Measurements from ENCODE around the gene HDGFL2.

Gene HDGFL2

DNA sequence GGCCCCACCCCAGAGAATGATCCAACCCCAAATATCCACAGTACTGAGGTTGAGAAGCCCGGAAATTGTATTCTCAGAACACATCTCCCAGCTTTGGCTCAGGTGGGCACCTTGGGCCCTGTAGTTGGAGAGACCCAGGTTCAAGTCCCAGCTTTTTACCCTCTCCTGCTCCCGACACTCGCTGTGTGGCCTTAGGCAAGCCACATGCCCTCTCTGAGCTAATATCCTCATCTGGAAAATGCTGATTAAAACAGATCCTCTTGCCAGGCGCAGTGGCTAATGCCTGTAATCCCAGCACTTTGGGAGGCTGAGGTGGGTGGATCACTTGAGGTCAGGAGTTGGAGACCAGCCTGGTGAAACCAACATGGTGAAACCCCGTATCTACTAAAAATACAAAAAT lies 43.6 kb downstream of the HDGFL2 start:
- Histone ChIP-seq H3K27me3 (replicated peaks; ENCODE audit: control insufficient read depth, insufficient read depth, low read length) (no peaks in the 10 kb centered on the region), H3K4me3 (replicated peaks; ENCODE audit: low read depth, low read length) (no peak overlapping the region), H3K36me3 (ENCODE audit: control insufficient read depth, insufficient read depth, low read length) (no peaks in the 10 kb centered on the region)
- no peak for DNase-seq (ENCODE audit: extremely low read depth, insufficient read length)
- TF ChIP-seq, protein P1, sequence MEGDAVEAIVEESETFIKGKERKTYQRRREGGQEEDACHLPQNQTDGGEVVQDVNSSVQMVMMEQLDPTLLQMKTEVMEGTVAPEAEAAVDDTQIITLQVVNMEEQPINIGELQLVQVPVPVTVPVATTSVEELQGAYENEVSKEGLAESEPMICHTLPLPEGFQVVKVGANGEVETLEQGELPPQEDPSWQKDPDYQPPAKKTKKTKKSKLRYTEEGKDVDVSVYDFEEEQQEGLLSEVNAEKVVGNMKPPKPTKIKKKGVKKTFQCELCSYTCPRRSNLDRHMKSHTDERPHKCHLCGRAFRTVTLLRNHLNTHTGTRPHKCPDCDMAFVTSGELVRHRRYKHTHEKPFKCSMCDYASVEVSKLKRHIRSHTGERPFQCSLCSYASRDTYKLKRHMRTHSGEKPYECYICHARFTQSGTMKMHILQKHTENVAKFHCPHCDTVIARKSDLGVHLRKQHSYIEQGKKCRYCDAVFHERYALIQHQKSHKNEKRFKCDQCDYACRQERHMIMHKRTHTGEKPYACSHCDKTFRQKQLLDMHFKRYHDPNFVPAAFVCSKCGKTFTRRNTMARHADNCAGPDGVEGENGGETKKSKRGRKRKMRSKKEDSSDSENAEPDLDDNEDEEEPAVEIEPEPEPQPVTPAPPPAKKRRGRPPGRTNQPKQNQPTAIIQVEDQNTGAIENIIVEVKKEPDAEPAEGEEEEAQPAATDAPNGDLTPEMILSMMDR (IDR thresholded peaks at IDR 0.05; ENCODE audit: insufficient read depth, low read length, poor library complexity, severe bottlenecking) = no peak

DNA sequence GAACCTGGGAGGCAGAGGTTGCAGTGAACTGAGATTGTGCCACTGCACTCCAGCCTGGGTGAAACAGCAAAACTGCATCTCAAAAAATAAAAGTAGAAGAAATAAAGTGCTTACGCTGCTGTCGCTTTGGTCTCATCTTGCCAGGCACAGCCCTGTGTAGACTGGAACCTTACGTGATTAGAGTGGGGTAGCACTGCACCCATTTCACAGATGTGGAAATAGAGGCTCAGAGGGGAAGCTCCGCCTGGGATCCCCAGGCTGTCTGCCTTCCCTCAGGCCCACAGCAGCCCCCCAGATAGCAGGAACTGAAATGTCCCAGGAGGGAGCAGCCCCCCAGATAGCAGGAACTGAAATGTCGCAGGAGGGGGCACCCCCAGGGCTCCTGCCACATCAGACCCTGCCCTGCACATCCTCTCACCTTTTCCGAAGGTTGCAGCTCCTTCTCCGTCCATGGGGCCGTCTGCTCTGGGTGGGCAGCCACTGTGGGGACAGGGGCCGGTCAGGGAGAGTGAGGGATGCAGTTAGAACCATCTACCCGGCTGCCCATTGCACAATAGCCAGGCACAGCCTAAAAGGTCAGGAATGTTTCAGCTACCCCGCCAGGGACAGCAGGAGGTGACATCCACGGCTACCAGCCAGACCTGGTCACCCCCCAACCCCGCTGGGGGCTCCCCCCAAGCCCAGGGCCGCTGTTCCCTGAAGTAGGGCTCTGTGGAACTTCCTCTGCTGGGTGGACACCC lies 44.3 kb downstream of the HDGFL2 start:
- no peak for DNase-seq (ENCODE audit: extremely low read depth, insufficient read length)
- H3K27me3 ChIP-seq (replicated peaks; ENCODE audit: control insufficient read depth, insufficient read depth, low read length) = no peaks in the 10 kb centered on the region
- TF ChIP-seq, protein P1 (IDR thresholded peaks at IDR 0.05; ENCODE audit: insufficient read depth, low read length, poor library complexity, severe bottlenecking) = no peak
- H3K4me3 ChIP-seq (replicated peaks; ENCODE audit: low read depth, low read length) = no peak overlapping the region
- H3K36me3 ChIP-seq (ENCODE audit: control insufficient read depth, insufficient read depth, low read length) = no peaks in the 10 kb centered on the region

- TF ChIP-seq, protein P1 (IDR thresholded peaks at IDR 0.05; ENCODE audit: insufficient read depth, low read length, poor library complexity, severe bottlenecking) = no peak
- Histone ChIP-seq H3K4me3 (replicated peaks; ENCODE audit: low read depth, low read length) (no peak overlapping the region), H3K36me3 (ENCODE audit: control insufficient read depth, insufficient read depth, low read length) (no peaks in the 10 kb centered on the region), H3K27me3 (replicated peaks; ENCODE audit: control insufficient read depth, insufficient read depth, low read length) (no peaks in the 10 kb centered on the region)
- no peak for DNase-seq (ENCODE audit: extremely low read depth, insufficient read length)
These were observed 44.8 kb downstream of the HDGFL2 start for GRCh38 chr19:4516939-4517300.

DNA sequence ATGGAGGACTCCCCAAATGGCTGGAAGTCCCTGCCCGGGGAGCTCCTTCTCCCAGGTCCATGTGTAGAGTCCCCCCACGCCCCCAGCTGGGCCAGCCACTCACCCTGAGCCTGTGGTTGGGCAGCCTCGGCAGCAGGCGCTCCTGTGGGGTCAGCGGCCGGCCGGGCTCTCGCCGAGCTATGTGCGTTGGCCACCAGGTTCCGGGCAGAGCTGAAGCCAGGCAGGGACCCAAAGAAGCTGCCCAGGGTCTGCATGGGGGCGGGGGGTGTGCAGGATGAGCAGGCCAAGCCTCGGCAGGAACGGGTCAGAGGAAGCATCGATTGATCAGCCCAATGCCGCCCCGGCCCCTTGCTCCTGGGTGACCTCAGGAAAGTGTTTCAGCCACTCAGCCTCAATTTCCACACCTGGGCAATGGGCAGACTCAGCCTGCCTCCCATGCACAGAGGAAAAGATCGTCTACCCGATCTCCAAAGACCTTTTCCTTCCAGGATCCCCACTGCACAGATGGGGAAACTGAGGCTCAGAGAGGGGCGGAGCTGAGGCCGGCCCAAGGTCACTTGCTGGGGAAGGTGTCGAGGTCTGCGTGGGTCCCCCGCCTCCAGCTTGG lies 45.5 kb downstream of the HDGFL2 start:
- Histone ChIP-seq H3K36me3 (ENCODE audit: control insufficient read depth, insufficient read depth, low read length) (no peaks in the 10 kb centered on the region), H3K4me3 (replicated peaks; ENCODE audit: low read depth, low read length) (no peak overlapping the region), H3K27me3 (replicated peaks; ENCODE audit: control insufficient read depth, insufficient read depth, low read length) (no peaks in the 10 kb centered on the region)
- DNase-seq (ENCODE audit: extremely low read depth, insufficient read length) = no peak
- TF ChIP-seq, protein P1 (IDR thresholded peaks at IDR 0.05; ENCODE audit: insufficient read depth, low read length, poor library complexity, severe bottlenecking) = no peak

DNA sequence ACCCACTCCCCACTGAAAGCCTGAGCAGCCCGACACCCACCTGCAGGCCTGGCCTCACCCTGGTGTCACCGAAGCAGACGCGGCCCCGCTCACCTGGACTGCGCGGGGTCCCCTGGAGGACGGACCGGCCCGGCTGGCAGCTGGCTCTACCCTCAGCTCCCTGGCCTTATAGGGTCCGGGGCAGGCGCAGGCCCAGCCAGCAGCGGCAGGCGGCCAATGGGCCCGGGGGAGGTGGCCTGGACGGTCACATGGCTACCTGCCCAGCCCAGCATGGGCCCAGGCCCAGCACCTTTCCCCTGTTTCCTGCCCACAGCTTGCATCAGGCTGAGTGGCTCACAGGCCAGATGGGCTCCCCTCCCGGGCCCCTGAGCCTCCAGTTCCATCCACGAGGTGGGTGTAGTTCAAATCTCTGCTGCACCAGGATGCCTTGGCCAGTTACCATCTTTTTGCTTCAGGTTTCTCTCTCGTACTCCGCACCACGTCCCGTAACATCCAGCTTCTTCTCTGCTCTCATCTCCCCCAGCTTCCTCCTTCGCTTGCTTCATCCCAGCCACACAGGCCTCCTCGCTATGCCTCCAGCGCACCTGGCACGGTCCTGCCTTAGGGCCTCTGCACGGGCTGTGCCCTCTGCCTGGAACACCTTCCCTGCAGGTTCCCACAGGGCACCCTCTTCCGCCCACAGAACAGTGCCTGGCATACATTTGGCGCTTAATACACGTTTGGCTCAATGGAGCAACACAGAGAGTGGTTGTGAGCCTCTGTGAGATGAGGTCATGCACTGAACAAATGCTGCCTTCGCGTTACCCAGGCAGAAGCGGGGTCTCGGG lies 46.5 kb downstream of the HDGFL2 start, which contains the start of gene PLIN4:
TSS of gene PLIN4 (minus strand) at position 142 of the 827 bp plus-strand sequence. CDS start 214 bp downstream, outside the sequence.
- no peaks in the 10 kb centered on the region for H3K36me3 ChIP-seq (ENCODE audit: control insufficient read depth, insufficient read depth, low read length)
- TF ChIP-seq, protein P1 (IDR thresholded peaks at IDR 0.05; ENCODE audit: insufficient read depth, low read length, poor library complexity, severe bottlenecking) = no peak
- DNase-seq (ENCODE audit: extremely low read depth, insufficient read length) = no peak
- no peaks in the 10 kb centered on the region for H3K27me3 ChIP-seq (replicated peaks; ENCODE audit: control insufficient read depth, insufficient read depth, low read length)
- H3K4me3 ChIP-seq (replicated peaks; ENCODE audit: low read depth, low read length) = no peak within 1 kb of the TSS
